ENCODE measurements around the gene SF3B1.

DNA sequence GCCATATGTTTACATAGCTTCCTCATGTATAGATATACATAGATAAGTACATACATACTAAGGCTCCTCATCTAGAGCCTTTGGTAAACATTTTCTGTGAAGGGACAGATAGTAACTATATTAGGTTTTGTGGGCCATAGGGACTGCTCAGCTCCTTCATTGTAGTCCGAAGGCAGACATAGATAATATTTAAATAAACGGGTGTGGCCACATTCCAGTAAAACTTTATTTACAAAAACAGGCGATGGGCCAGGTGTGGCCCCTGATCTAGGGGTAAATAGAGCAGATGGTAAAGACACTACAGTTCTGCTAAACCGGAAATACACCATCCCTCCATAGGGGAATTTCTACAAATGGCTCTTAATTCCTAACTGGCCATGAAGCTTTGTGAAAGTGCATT, 25.8 kb upstream of the SF3B1 start:
- TF ChIP-seq TAF1 (IDR thresholded peaks at IDR 0.05; ENCODE audit: borderline replicate concordance, insufficient read depth, low read length): no peak
- TF ChIP-seq, protein P1, sequence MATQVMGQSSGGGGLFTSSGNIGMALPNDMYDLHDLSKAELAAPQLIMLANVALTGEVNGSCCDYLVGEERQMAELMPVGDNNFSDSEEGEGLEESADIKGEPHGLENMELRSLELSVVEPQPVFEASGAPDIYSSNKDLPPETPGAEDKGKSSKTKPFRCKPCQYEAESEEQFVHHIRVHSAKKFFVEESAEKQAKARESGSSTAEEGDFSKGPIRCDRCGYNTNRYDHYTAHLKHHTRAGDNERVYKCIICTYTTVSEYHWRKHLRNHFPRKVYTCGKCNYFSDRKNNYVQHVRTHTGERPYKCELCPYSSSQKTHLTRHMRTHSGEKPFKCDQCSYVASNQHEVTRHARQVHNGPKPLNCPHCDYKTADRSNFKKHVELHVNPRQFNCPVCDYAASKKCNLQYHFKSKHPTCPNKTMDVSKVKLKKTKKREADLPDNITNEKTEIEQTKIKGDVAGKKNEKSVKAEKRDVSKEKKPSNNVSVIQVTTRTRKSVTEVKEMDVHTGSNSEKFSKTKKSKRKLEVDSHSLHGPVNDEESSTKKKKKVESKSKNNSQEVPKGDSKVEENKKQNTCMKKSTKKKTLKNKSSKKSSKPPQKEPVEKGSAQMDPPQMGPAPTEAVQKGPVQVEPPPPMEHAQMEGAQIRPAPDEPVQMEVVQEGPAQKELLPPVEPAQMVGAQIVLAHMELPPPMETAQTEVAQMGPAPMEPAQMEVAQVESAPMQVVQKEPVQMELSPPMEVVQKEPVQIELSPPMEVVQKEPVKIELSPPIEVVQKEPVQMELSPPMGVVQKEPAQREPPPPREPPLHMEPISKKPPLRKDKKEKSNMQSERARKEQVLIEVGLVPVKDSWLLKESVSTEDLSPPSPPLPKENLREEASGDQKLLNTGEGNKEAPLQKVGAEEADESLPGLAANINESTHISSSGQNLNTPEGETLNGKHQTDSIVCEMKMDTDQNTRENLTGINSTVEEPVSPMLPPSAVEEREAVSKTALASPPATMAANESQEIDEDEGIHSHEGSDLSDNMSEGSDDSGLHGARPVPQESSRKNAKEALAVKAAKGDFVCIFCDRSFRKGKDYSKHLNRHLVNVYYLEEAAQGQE (IDR thresholded peaks at IDR 0.05; ENCODE audit: insufficient read depth in 1 of 2, low read depth in 2 of 2, low read length in 2 of 2): no peak
